VCaP (cell line): ENCODE measurements around the gene PXYLP1.

Experiments
- H3K27ac ChIP-seq: fragments of 450-650 bp; 2 replicates; pipeline ENCODE4 v1.5.1; 2017
- CTCF ChIP-seq: fragments of 450-650 bp; conservative IDR thresholded peaks from 2 replicates; pipeline ENCODE4 v1.5.1; 2017; ENCODE audit warnings: mild to moderate bottlenecking, moderate library complexity

The PXYLP1 gene

GRCh38 chr3:141258973-141259372 is 27.3 kb downstream of the PXYLP1 start:
- no peak for TF ChIP-seq CTCF
- H3K27ac ChIP-seq, result no peak overlapping the region

GRCh38 chr3:141259821-141260629 is 28.4 kb downstream of the PXYLP1 start:
- no peak overlapping the region for H3K27ac ChIP-seq

GRCh38 chr3:141260630-141260927 is 29.0 kb downstream of the PXYLP1 start:
- TF ChIP-seq CTCF, result no peak
- H3K27ac ChIP-seq, result no peak overlapping the region

More at GRCh38 chr3:141259821-141260629, 28.4 kb downstream of the PXYLP1 start:
- no peak for TF ChIP-seq CTCF

- no peak for TF ChIP-seq CTCF
- no peak overlapping the region for H3K27ac ChIP-seq
These were observed 30.1 kb downstream of the PXYLP1 start for GRCh38 chr3:141261472-141262307.

GRCh38 chr3:141262308-141262705 is 30.7 kb downstream of the PXYLP1 start:
- TF ChIP-seq CTCF, result no peak
- no peak overlapping the region for H3K27ac ChIP-seq

- TF ChIP-seq CTCF, result no peak
- H3K27ac ChIP-seq, result no peak overlapping the region
These were observed 34.6 kb downstream of the PXYLP1 start for GRCh38 chr3:141266186-141266585.

- TF ChIP-seq CTCF, result no peak
- no peak overlapping the region for H3K27ac ChIP-seq
These were observed 35.4 kb downstream of the PXYLP1 start for GRCh38 chr3:141266797-141267555.
